Upper lobe of right lung (tissue), 1 donor: Measurements from ENCODE around the gene OR4C13. TPM values are rescaled to one million over a fixed set of nuclear protein-coding genes. Genes with fewer than 3 reads are reported as not detected.
"Not testable (repeated sequence)": the region's sequence is repeated elsewhere in the genome, so short reads cannot be mapped to it uniquely, and the experiment has no call there.

Experiments used
- ATAC-seq: fragments of 200-7000 bp; cut with Tn5 transposase; one replicate; pipeline ENCODE4 v1.9.1; 2020; ENCODE audit warnings: mild to moderate bottlenecking, moderate library complexity
- DNase-seq: peaks from one replicate; pipeline ENCODE4 v3.0.0-alpha.2; 2020
- H3K27ac ChIP-seq: fragments of 200-600 bp; one replicate; pipeline ENCODE4 v1.8.0; 2022
- H3K27me3 ChIP-seq: fragments of 200-600 bp; one replicate; pipeline ENCODE4 v1.8.0; 2022; ENCODE audit warnings: mild to moderate bottlenecking
- H3K36me3 ChIP-seq: fragments of 200-600 bp; one replicate; pipeline ENCODE4 v1.8.0; 2022
- H3K4me1 ChIP-seq: fragments of 200-600 bp; one replicate; pipeline ENCODE4 v1.8.0; 2022
- H3K4me3 ChIP-seq: fragments of 200-600 bp; one replicate; pipeline ENCODE4 v1.8.0; 2022; ENCODE audit warnings: mild to moderate bottlenecking
- H3K9me3 ChIP-seq: fragments of 200-600 bp; one replicate; pipeline ENCODE4 v1.8.0; 2022
- intact Hi-C: fragments of 100-400 bp; cut with DNase I; formaldehyde crosslinking; loops from one replicate; pipeline ENCODE4 v1.11.0; 2022
- long read RNA-seq: library from polyadenylated mRNA; unstranded; transcript quantifications from one replicate; pipeline ENCODE4 v2.0.0, GENCODE V29; 2021
- total RNA-seq: library from RNA; stranded (reverse); fragmentation: NEBNext Ultra II Directional; extraction: Animal tissue kit (Norgen Biotek cat#: 25700); gene quantifications from one replicate; pipeline ENCODE4 v1.2.1, GENCODE V29; 2021
- TF ChIP-seq, protein P1 (sequence below): fragments of 200-600 bp; IDR thresholded peaks from one replicate; pipeline ENCODE4 v1.8.0; 2022; ENCODE audit warnings: antibody characterized with exemption
- donor health status: DM: no; HTN: yes; CAD: no; lungs with severe emphysema.

OR4C13 gene
- total RNA-seq = not detected
- long read RNA-seq = 0 reads

DNA sequence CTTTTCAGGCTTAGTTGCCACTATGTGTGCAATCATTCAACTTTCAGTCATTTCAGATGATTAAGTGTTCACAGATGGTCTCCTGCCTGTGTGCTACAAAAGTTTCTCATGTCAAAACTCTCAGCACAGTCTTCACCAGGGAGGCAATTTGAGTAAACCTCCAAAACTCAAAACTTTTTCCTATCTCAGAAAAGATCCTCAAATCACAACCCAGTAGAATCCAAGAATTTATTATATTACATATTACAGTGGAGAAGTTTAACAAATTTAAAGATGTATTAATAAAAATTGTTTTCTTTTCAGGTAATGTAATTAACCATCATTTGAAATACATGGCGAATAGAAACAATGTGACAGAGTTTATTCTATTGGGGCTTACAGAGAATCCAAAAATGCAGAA is at the start of gene OR4C13:
OR4C13 (plus strand) TSS at position 301 of the 400 bp plus-strand sequence; CDS start at position 333, 32 bp downstream.
- intact Hi-C loops = no loop called here
- no peaks in the 10 kb centered on the region for H3K4me1 ChIP-seq
- ATAC-seq (no peak), DNase-seq (no peak)
- no peaks in the 10 kb centered on the region for H3K36me3 ChIP-seq
- H3K4me3 ChIP-seq = no peak within 1 kb of the TSS
- no peak within 1 kb of the TSS for H3K27ac ChIP-seq
- H3K9me3 ChIP-seq = no peaks in the 10 kb centered on the region
- TF ChIP-seq, protein P1, sequence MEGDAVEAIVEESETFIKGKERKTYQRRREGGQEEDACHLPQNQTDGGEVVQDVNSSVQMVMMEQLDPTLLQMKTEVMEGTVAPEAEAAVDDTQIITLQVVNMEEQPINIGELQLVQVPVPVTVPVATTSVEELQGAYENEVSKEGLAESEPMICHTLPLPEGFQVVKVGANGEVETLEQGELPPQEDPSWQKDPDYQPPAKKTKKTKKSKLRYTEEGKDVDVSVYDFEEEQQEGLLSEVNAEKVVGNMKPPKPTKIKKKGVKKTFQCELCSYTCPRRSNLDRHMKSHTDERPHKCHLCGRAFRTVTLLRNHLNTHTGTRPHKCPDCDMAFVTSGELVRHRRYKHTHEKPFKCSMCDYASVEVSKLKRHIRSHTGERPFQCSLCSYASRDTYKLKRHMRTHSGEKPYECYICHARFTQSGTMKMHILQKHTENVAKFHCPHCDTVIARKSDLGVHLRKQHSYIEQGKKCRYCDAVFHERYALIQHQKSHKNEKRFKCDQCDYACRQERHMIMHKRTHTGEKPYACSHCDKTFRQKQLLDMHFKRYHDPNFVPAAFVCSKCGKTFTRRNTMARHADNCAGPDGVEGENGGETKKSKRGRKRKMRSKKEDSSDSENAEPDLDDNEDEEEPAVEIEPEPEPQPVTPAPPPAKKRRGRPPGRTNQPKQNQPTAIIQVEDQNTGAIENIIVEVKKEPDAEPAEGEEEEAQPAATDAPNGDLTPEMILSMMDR = no peak
- H3K27me3 ChIP-seq = no peaks in the 10 kb centered on the region

DNA sequence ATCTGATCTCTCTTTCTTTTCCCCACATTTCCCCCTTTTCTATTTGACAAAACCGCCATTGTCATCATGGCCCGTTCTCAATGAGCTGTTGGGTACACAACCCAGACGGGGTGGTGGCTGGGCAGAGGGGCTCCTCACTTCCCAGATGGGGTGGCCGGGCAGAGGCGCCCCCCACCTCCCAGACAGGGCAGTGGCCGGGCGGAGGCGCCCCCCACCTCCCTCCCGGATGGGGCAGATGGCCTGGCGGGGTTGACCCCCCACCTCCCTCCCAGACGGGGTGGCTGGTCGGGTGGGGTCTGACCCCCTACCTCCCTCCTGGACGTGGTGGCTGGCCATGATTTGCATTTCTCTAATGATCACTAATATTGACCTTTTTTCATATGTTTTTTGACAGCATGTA is 40.7 kb upstream of the OR4C13 start:
- H3K36me3 ChIP-seq, H3K27me3 ChIP-seq, intact Hi-C loops, H3K9me3 ChIP-seq, H3K4me3 ChIP-seq, H3K27ac ChIP-seq, H3K4me1 ChIP-seq, ATAC-seq: not testable (repeated sequence)
- DNase-seq = peak; percentile 53

DNA sequence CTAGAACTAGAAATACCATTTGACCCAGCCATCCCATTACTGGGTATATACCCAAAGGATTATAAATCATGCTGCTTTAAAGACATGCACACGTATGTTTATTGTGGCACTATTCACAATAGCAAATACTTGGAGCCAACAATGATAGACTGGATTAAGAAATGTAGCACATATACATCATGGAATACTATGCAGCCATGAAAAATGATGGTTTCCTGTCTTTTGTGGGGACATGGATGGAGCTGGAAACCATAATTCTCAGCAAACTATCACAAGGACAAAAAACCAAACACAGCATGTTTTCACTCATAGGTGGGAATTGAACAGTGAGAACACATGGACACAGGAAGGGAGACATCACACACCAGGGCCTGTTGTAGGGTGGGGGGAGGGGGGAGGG is 3.5 kb upstream of the OR4C13 start:
- H3K9me3 ChIP-seq, H3K4me1 ChIP-seq, ATAC-seq, H3K27me3 ChIP-seq, H3K36me3 ChIP-seq, intact Hi-C loops, H3K4me3 ChIP-seq, DNase-seq, H3K27ac ChIP-seq: not testable (repeated sequence)

DNA sequence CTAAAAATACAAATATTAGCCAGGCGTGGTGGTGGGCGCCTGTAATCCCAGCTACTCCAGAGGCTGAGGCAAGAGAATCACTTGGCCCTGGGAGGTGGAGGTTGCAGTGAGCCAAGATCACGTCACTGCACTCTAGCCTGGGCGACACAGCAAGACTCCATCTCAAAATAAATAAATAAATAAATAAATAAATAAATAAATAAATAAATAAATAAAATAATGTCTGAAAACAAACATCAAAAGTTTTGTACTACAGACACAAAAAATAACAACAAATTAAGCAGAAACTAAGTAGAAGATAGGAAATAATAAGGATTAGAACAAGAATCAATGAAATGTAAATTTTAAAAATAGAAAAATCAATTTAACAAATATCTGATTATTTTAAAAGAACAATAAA is 21.2 kb downstream of the OR4C13 start:
- H3K36me3 ChIP-seq, H3K4me3 ChIP-seq, H3K27ac ChIP-seq, H3K9me3 ChIP-seq, intact Hi-C loops, H3K4me1 ChIP-seq, ATAC-seq, H3K27me3 ChIP-seq, DNase-seq: not testable (repeated sequence)

DNA sequence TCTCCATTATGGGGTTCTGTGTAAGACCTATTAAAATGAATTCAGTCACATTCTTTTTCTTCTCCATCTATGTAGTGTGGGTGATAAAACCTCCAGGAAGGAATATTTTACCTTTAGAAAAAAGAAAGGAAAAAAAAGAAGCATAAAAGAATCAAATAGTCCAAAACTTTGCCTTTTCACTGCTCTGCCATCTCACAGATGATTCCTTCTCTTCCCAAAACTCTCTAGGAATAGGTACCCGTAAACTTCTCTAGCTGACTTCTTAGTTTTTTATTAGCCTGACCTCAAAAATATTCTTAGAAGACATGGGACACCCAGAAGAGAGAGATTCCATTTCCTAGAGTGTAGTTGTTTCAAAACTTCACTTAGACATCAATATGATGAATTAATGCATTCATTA is 30.2 kb downstream of the OR4C13 start, which contains the start of gene OR4C12:
OR4C12 (minus strand) TSS at position 101 of the 400 bp plus-strand sequence; CDS start at position 67, 34 bp downstream.
- ATAC-seq, H3K9me3 ChIP-seq, H3K36me3 ChIP-seq, H3K27ac ChIP-seq, H3K4me1 ChIP-seq, H3K4me3 ChIP-seq, H3K27me3 ChIP-seq, DNase-seq, intact Hi-C loops: not testable (repeated sequence)

DNA sequence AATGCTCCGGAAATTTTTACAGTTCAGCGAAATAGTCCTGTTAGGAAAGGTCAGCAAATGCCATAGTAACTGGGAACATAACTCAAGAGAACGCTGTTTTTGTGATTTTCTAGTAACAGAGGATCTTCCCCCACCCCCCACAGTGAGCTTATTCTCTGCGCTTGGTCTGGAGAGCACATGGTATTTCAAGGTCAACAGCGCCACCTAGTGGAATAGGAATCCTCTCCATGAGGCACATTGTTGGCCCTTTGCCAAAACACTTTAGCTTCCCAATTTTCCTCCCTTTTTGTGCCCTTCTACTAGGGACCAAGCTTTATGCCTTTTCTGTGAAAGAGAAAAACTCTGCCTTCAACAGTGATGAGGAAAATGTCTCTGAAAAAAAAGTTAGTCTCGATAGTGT is 43.4 kb downstream of the OR4C13 start:
- TF ChIP-seq, protein P1 = peak; percentile 49
- peak; percentile 55 for ATAC-seq
- intact Hi-C loops = no loop called here
- Histone ChIP-seq H3K36me3 (no peaks in the 10 kb centered on the region), H3K27ac (no peak overlapping the region), H3K4me1 (no peaks in the 10 kb centered on the region), H3K4me3 (no peak overlapping the region), H3K9me3 (peaks cover 6% of the 10 kb centered on the region), H3K27me3 (no peaks in the 10 kb centered on the region)
- no peak for DNase-seq

Other genes with a start within 250 kb of the OR4C13 start
- gene OR4C12, start 30.1 kb downstream of the OR4C13 start, total RNA-seq = not detected
- gene OR4C45, start 80.5 kb downstream of the OR4C13 start, total RNA-seq = not detected